HepG2 (cell line): ENCODE data around the gene TPRN. TPM values are rescaled to one million over a fixed set of nuclear protein-coding genes. Genes with fewer than 3 reads are reported as not detected.

Source experiments
- ASH2L ChIP-seq: fragments of 300-600, 200-600 bp; sonication (generic); IDR thresholded peaks from 2 replicates; pipeline ENCODE4 v1.7.0; 2017; ENCODE audit warnings: low read depth, mild to moderate bottlenecking, moderate library complexity, mixed read lengths, low read length; ENCODE audit not compliant: insufficient read length
- ETV5 ChIP-seq: IDR thresholded peaks from 2 replicates; pipeline ENCODE4 v1.6.1; 2018; ENCODE audit warnings: missing biosample characterization, missing genetic modification reagents, inconsistent platforms, borderline replicate concordance
- ETV6 ChIP-seq: sonication (generic); formaldehyde crosslinking; conservative IDR thresholded peaks from 2 replicates; pipeline ENCODE4 v1.4.0; 2020; ENCODE audit warnings: missing genetic modification reagents
- FOXC1 ChIP-seq: sonication (generic); formaldehyde crosslinking; IDR thresholded peaks from 2 replicates; pipeline ENCODE4 v1.8.0; 2022; ENCODE audit warnings: mild to moderate bottlenecking, missing genetic modification reagents, borderline replicate concordance
- MED8 ChIP-seq: sonication (generic); formaldehyde crosslinking; IDR thresholded peaks from 2 replicates; pipeline ENCODE4 v1.8.1; 2023; ENCODE audit warnings: mild to moderate bottlenecking, missing genetic modification reagents; ENCODE audit not compliant: insufficient replicate concordance
- MTA3 ChIP-seq: sonication (generic); formaldehyde crosslinking; IDR thresholded peaks from 2 replicates; pipeline ENCODE4 v1.4.0; 2020; ENCODE audit warnings: missing genetic modification reagents
- NCOA5 ChIP-seq: sonication (generic); formaldehyde crosslinking; IDR thresholded peaks from 2 replicates; pipeline ENCODE4 v1.4.0; 2020; ENCODE audit warnings: missing genetic modification reagents
- SMAD3 ChIP-seq: sonication (generic); formaldehyde crosslinking; IDR thresholded peaks from 2 replicates; pipeline ENCODE4 v1.4.0; 2020; ENCODE audit warnings: missing genetic modification reagents
- SRSF1 ChIP-seq: fragments of 200-400 bp; formaldehyde crosslinking; optimal IDR thresholded peaks from 2 replicates; pipeline ENCODE3; 2017; ENCODE audit warnings: mild to moderate bottlenecking, low read depth, low read length, moderate library complexity
- TFE3 ChIP-seq: IDR thresholded peaks from 2 replicates; pipeline ENCODE4 v1.6.1; 2016
- YEATS4 ChIP-seq: sonication (generic); formaldehyde crosslinking; IDR thresholded peaks from 2 replicates; pipeline ENCODE4 v1.4.0; 2020; ENCODE audit warnings: missing genetic modification reagents, borderline replicate concordance
- ZNF749 ChIP-seq: sonication (generic); formaldehyde crosslinking; IDR thresholded peaks from 2 replicates; pipeline ENCODE4 v1.8.0; 2022; ENCODE audit warnings: mild to moderate bottlenecking, missing genetic modification reagents, moderate library complexity, borderline replicate concordance
- ZNF768 ChIP-seq: sonication (generic); formaldehyde crosslinking; IDR thresholded peaks from 2 replicates; pipeline ENCODE4 v1.4.0; 2020; ENCODE audit warnings: missing genetic modification reagents
- polyA plus RNA-seq, 8 experiments: library from polyadenylated mRNA; depleted of rRNA in 3 of 8; stranded (reverse) in 7 of 8; unstranded in 1 of 8; fragments of >200 nt; fragmentation: Illumina TruSeq in 4 of 8; extraction: Trizol in 4 of 8; gene quantifications; 2 replicates each; pipeline versions ENCODE4 v1.2.1 to v1.2.3, GENCODE V29; 2011 to 2016; ENCODE audit warnings: low read depth in 4 of 8, missing spikeins in 1 of 8, mixed read lengths in 1 of 8; ENCODE audit not compliant: insufficient read depth in 1 of 8
- total RNA-seq, 5 experiments: library from RNA; depleted of rRNA; stranded (reverse); fragments of >200 nt; fragmentation: Illumina TruSeq; extraction: Trizol; gene quantifications; 2 replicates each; pipeline ENCODE4 v1.2.3, GENCODE V29; 2016; ENCODE audit warnings: low read depth in 1 of 5
- TF ChIP-seq, protein P1 (sequence below): sonication (generic); formaldehyde crosslinking; IDR thresholded peaks from one replicate; pipeline ENCODE4 v1.5.1; 2020; ENCODE audit warnings: mild to moderate bottlenecking, missing genetic modification reagents; ENCODE audit errors: not compliant biosample characterization
- TF ChIP-seq, protein P2 (sequence below): sonication (generic); formaldehyde crosslinking; IDR thresholded peaks from 2 replicates; pipeline ENCODE4 v1.5.0; 2020; ENCODE audit warnings: missing genetic modification reagents

Gene TPRN
- total and polyA plus RNA-seq, 2 of the 13 experiments (the other 11 are each of a cell fraction or from before 2014, with no cell fraction given): 10.1 to 19.2 TPM

DNA sequence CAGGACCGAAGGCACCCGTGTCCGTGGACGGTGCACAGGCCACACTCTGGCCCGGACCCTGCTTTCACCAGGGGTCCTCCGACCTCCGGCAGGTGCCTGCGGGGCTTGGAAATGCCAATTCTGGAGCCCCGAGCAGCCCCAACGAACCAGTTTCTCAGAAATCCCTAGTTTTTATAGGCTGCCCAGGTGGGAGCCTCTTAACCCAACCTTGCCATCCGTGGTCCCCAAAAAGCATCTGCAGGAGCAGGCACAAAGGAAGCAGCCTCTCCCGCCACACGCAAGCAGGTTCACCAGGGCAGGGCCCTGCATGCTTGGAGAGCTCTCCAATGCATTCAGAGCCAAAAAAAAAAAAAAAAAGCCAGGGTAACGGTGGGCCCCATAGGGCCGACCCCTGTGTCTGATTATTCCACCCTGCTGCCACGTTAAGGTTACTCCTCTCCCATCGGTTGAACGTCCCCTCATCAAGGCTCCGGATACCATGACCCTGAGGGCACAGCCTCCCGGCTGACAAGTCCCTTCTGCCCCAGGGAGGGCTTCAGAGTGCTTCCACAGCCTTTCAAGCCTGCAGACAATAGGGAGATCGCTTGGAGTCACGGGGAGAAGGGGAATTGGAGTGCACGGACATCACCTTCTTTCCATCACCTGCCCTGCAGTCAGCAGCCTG lies 796 bp upstream of the TPRN start (continued):
- TF ChIP-seq, protein P1, sequence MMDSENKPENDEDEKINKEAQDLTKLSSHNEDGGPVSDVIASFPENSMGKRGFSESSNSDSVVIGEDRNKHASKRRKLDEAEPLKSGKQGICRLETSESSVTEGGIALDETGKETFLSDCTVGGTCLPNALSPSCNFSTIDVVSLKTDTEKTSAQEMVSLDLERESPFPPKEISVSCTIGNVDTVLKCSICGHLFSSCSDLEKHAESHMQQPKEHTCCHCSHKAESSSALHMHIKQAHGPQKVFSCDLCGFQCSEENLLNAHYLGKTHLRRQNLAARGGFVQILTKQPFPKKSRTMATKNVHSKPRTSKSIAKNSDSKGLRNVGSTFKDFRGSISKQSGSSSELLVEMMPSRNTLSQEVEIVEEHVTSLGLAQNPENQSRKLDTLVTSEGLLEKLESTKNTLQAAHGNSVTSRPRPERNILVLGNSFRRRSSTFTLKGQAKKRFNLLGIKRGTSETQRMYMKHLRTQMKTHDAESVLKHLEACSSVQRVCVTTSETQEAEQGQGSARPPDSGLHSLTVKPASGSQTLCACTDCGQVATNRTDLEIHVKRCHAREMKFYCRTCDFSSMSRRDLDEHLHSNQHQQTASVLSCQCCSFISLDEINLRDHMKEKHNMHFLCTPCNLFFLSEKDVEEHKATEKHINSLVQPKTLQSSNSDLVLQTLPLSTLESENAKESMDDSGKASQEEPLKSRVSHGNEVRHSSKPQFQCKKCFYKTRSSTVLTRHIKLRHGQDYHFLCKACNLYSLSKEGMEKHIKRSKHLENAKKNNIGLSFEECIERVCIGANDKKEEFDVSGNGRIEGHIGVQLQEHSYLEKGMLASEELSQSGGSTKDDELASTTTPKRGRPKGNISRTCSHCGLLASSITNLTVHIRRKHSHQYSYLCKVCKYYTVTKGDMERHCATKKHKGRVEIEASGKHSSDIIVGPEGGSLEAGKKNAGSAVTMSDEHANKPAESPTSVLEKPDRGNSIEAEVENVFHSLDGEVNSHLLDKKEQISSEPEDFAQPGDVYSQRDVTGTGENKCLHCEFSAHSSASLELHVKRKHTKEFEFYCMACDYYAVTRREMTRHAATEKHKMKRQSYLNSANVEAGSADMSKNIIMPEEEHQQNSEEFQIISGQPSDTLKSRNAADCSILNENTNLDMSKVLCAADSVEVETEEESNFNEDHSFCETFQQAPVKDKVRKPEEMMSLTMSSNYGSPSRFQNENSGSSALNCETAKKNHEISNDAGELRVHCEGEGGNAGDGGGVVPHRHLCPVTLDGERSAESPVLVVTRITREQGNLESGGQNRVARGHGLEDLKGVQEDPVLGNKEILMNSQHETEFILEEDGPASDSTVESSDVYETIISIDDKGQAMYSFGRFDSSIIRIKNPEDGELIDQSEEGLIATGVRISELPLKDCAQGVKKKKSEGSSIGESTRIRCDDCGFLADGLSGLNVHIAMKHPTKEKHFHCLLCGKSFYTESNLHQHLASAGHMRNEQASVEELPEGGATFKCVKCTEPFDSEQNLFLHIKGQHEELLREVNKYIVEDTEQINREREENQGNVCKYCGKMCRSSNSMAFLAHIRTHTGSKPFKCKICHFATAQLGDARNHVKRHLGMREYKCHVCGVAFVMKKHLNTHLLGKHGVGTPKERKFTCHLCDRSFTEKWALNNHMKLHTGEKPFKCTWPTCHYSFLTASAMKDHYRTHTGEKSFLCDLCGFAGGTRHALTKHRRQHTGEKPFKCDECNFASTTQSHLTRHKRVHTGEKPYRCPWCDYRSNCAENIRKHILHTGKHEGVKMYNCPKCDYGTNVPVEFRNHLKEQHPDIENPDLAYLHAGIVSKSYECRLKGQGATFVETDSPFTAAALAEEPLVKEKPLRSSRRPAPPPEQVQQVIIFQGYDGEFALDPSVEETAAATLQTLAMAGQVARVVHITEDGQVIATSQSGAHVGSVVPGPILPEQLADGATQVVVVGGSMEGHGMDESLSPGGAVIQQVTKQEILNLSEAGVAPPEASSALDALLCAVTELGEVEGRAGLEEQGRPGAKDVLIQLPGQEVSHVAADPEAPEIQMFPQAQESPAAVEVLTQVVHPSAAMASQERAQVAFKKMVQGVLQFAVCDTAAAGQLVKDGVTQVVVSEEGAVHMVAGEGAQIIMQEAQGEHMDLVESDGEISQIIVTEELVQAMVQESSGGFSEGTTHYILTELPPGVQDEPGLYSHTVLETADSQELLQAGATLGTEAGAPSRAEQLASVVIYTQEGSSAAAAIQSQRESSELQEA (CRISPR knock-in tag): peak; percentile 14
- TF ChIP-seq, protein P2, sequence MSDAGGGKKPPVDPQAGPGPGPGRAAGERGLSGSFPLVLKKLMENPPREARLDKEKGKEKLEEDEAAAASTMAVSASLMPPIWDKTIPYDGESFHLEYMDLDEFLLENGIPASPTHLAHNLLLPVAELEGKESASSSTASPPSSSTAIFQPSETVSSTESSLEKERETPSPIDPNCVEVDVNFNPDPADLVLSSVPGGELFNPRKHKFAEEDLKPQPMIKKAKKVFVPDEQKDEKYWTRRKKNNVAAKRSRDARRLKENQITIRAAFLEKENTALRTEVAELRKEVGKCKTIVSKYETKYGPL (CRISPR knock-in tag): no peak
- peak; percentile 32; the same call in 1 of the 2 replicates for TF ChIP-seq SMAD3
- no peak for TF ChIP-seq NCOA5 (CRISPR knock-in tag)
- TF ChIP-seq ETV5: no peak
- TF ChIP-seq ETV6 (CRISPR knock-in tag): no peak
- TF ChIP-seq SRSF1: no peak
- TF ChIP-seq MED8: no peak
- no peak for TF ChIP-seq ZNF749 (CRISPR knock-in tag)
- no peak for TF ChIP-seq MTA3 (CRISPR knock-in tag)
- peak; percentile 8 for TF ChIP-seq ASH2L
- TF ChIP-seq FOXC1: peak; percentile 10; the same call in 1 of the 2 replicates
- TF ChIP-seq YEATS4 (CRISPR knock-in tag): no peak
- TF ChIP-seq ZNF768 (CRISPR knock-in tag): no peak
- no peak for TF ChIP-seq TFE3
